Measurements from ENCODE around the gene EXOC6. TPM values are rescaled to one million over a fixed set of nuclear protein-coding genes. Genes with fewer than 3 reads are reported as not detected.
A peak's percentile ranks its signal among the peaks of the same experiment; 100 is the strongest.

Gene EXOC6
- total and polyA plus RNA-seq, 2 of the 13 experiments (the other 11 are each of a cell fraction or from before 2014, with no cell fraction given): 22.2 to 29.2 TPM

DNA sequence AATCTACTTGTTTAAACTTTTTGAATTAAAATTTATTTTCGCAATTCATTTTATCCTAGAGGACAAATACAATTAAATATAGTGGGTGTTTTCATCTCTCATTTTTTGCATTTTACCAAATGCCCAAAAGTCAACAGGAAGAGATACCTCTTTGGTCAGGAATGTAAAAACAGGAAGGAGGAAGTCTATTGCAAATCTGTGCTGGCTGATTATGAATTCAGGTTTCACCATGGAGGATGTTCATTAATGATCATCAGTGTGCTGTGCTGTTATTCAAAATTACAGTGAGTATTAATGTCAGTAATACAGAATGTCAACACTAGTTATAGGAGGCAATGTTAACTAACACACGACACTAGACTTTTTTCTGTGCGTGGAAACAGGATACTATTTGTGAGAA lies 24.7 kb downstream of the EXOC6 start (continued):
- TF ChIP-seq, protein P1, sequence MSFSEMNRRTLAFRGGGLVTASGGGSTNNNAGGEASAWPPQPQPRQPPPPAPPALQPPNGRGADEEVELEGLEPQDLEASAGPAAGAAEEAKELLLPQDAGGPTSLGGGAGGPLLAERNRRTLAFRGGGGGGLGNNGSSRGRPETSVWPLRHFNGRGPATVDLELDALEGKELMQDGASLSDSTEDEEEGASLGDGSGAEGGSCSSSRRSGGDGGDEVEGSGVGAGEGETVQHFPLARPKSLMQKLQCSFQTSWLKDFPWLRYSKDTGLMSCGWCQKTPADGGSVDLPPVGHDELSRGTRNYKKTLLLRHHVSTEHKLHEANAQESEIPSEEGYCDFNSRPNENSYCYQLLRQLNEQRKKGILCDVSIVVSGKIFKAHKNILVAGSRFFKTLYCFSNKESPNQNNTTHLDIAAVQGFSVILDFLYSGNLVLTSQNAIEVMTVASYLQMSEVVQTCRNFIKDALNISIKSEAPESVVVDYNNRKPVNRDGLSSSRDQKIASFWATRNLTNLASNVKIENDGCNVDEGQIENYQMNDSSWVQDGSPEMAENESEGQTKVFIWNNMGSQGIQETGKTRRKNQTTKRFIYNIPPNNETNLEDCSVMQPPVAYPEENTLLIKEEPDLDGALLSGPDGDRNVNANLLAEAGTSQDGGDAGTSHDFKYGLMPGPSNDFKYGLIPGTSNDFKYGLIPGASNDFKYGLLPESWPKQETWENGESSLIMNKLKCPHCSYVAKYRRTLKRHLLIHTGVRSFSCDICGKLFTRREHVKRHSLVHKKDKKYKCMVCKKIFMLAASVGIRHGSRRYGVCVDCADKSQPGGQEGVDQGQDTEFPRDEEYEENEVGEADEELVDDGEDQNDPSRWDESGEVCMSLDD (CRISPR knock-in tag; IDR thresholded peaks at IDR 0.05; ENCODE audit: borderline replicate concordance): no peak
- TF ChIP-seq RARA (CRISPR knock-in tag; IDR thresholded peaks at IDR 0.05) (no peak), PHF20 (CRISPR knock-in tag; IDR thresholded peaks at IDR 0.05) (no peak), ZNF556 (CRISPR knock-in tag; IDR thresholded peaks at IDR 0.05; ENCODE audit: borderline replicate concordance) (no peak), KLF16 (CRISPR knock-in tag; IDR thresholded peaks at IDR 0.05) (no peak), ZNF816 (CRISPR knock-in tag; IDR thresholded peaks at IDR 0.05; ENCODE audit: borderline replicate concordance) (no peak), FOXC1 (CRISPR knock-in tag; IDR thresholded peaks at IDR 0.05; ENCODE audit: borderline replicate concordance) (no peak), GFI1 (CRISPR knock-in tag; IDR thresholded peaks at IDR 0.05; ENCODE audit: borderline replicate concordance) (0 out of 2 replicates have a peak, but pooled peaks have one; percentile 23), REL (CRISPR knock-in tag; conservative IDR thresholded peaks at IDR 0.05) (no peak), TEAD3 (CRISPR knock-in tag; optimal IDR thresholded peaks at IDR 0.05; ENCODE audit: borderline replicate concordance) (peak; percentile 56), ZNF333 (CRISPR knock-in tag; IDR thresholded peaks at IDR 0.05; ENCODE audit: borderline replicate concordance) (no peak), ELF4 (CRISPR knock-in tag; IDR thresholded peaks at IDR 0.05; ENCODE audit: borderline replicate concordance) (no peak), SYNCRIP (IDR thresholded peaks at IDR 0.05; ENCODE audit: insufficient read depth, low read depth, low read length) (no peak), MIER3 (CRISPR knock-in tag; IDR thresholded peaks at IDR 0.05; ENCODE audit: borderline replicate concordance) (no peak), NFYC (CRISPR knock-in tag; IDR thresholded peaks at IDR 0.05) (no peak), ETV5 (CRISPR knock-in tag; IDR thresholded peaks at IDR 0.05; ENCODE audit: borderline replicate concordance) (peak; percentile 61; the same call in 1 of the 2 replicates), FOXA1 (IDR thresholded peaks at IDR 0.05) (no peak), FOXA1 (CRISPR knock-in tag; IDR thresholded peaks at IDR 0.05) (peak; percentile 31; the same call in 1 of the 2 replicates), PHF5A (CRISPR knock-in tag; IDR thresholded peaks at IDR 0.05; ENCODE audit: low read depth, unreplicated experiment) (no peak), ELF1 (CRISPR knock-in tag; IDR thresholded peaks at IDR 0.05) (0 out of 2 replicates have a peak, but pooled peaks have one; percentile 41)
- TF ChIP-seq, protein P2, sequence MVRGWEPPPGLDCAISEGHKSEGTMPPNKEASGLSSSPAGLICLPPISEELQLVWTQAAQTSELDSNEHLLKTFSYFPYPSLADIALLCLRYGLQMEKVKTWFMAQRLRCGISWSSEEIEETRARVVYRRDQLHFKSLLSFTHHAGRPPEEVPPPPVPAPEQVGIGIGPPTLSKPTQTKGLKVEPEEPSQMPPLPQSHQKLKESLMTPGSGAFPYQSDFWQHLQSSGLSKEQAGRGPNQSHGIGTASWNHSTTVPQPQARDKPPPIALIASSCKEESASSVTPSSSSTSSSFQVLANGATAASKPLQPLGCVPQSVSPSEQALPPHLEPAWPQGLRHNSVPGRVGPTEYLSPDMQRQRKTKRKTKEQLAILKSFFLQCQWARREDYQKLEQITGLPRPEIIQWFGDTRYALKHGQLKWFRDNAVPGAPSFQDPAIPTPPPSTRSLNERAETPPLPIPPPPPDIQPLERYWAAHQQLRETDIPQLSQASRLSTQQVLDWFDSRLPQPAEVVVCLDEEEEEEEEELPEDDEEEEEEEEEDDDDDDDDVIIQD (CRISPR knock-in tag; IDR thresholded peaks at IDR 0.05; ENCODE audit: low read depth): peak; percentile 53; the same call in 1 of the 2 replicates
- TF ChIP-seq, protein P3, sequence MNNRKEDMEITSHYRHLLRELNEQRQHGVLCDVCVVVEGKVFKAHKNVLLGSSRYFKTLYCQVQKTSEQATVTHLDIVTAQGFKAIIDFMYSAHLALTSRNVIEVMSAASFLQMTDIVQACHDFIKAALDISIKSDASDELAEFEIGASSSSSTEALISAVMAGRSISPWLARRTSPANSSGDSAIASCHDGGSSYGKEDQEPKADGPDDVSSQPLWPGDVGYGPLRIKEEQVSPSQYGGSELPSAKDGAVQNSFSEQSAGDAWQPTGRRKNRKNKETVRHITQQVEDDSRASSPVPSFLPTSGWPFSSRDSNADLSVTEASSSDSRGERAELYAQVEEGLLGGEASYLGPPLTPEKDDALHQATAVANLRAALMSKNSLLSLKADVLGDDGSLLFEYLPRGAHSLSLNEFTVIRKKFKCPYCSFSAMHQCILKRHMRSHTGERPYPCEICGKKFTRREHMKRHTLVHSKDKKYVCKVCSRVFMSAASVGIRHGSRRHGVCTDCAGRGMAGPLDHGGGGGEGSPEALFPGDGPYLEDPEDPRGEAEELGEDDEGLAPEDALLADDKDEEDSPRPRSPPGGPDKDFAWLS (CRISPR knock-in tag; IDR thresholded peaks at IDR 0.05; ENCODE audit: borderline replicate concordance): no peak
- TF ChIP-seq, protein P4, sequence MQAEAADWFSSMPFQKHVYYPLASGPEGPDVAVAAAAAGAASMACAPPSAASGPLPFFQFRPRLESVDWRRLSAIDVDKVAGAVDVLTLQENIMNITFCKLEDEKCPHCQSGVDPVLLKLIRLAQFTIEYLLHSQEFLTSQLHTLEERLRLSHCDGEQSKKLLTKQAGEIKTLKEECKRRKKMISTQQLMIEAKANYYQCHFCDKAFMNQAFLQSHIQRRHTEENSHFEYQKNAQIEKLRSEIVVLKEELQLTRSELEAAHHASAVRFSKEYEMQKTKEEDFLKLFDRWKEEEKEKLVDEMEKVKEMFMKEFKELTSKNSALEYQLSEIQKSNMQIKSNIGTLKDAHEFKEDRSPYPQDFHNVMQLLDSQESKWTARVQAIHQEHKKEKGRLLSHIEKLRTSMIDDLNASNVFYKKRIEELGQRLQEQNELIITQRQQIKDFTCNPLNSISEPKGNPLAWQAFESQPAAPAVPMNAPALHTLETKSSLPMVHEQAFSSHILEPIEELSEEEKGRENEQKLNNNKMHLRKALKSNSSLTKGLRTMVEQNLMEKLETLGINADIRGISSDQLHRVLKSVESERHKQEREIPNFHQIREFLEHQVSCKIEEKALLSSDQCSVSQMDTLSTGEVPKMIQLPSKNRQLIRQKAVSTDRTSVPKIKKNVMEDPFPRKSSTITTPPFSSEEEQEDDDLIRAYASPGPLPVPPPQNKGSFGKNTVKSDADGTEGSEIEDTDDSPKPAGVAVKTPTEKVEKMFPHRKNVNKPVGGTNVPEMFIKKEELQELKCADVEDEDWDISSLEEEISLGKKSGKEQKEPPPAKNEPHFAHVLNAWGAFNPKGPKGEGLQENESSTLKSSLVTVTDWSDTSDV (CRISPR knock-in tag; IDR thresholded peaks at IDR 0.05): no peak
